K562 (cell line): ENCODE results near the gene FPR1. TPM values are rescaled to one million over a fixed set of nuclear protein-coding genes. Genes with fewer than 3 reads are reported as not detected.
A peak's percentile ranks its signal among the peaks of the same experiment; 100 is the strongest.

ENCODE experiments used
- ATAC-seq: fragments of 200-7000 bp; cut with Tn5 transposase; 3 replicates; pipeline ENCODE4 v1.9.1; 2020; ENCODE audit warnings: moderate library complexity
- BruUV-seq: library from RNA; stranded (reverse); fragments of 400-500 nt; replicated peaks from 2 replicates; lab custom pipeline; 2021; lab: Mats Ljungman, UMichigan
- CTCF ChIA-PET: fragments of 300-600 bp; formaldehyde crosslinking; extraction: SDS; loops from one replicate; lab custom pipeline; 2021; ENCODE audit warnings: low intra/inter-chr PET ratio; lab: Yijun Ruan, JAX
- POLR2A ChIA-PET: fragments of 300-600, 350-650 bp; sonication (Branson Sonifier 250); formaldehyde crosslinking; extraction: SDS; loops from one replicate; lab custom pipeline; 2021; ENCODE audit warnings: antibody characterized with exemption, inconsistent platforms; lab: Yijun Ruan, JAX
- DNase-seq, 4 experiments: peaks; one replicate each; pipeline versions ENCODE4 v3.0.0 to v3.0.0-alpha.2; 2011 to 2018; ENCODE audit warnings: low spot score in 3 of 4, mixed read lengths in 3 of 4; ENCODE audit errors: extremely low read depth in 1 of 4
- FAIRE-seq: peaks from 2 replicates; lab custom pipeline; 2011; peaks lifted over from hg19 to GRCh38; lab: Jason Lieb, UNC
- H2AFZ ChIP-seq: 2 replicates; pipeline ENCODE4 v1.6.0; 2011; ENCODE audit warnings: low read depth, low read length, control low read depth, inconsistent platforms
- H3K27ac ChIP-seq: fragments of 200-600 bp; 3 replicates; pipeline ENCODE4 v1.8.0; 2011; ENCODE audit warnings: low read depth, mild to moderate bottlenecking, control low read depth, inconsistent platforms, low read length, moderate library complexity, mixed read lengths; ENCODE audit errors: extremely low read depth
- H3K27me3 ChIP-seq, 2 experiments: fragments of 300-600 bp in 1 of 2; 2 replicates in 1 of 2; 3 replicates in 1 of 2; pipeline versions ENCODE4 v1.6.0 to v1.8.0; 2011; ENCODE audit warnings: inconsistent platforms in 2 of 2, low read length in 2 of 2, mild to moderate bottlenecking in 1 of 2, mixed read lengths in 1 of 2, moderate library complexity in 1 of 2; ENCODE audit not compliant: control insufficient read depth in 2 of 2, insufficient read depth in 2 of 2
- H3K36me3 ChIP-seq: fragments of 300-600 bp; 3 replicates; pipeline ENCODE4 v1.8.0; 2011; ENCODE audit warnings: mild to moderate bottlenecking, low read length, inconsistent platforms; ENCODE audit not compliant: control insufficient read depth, insufficient read depth
- H3K4me1 ChIP-seq, 2 experiments: fragments of 200-600 bp in 1 of 2; replicated peaks in 1 of 2; 2 replicates in 1 of 2; 3 replicates in 1 of 2; pipeline versions ENCODE4 v1.5.1 to v1.8.0; 2011; ENCODE audit warnings: inconsistent platforms in 2 of 2, low read length in 2 of 2, mild to moderate bottlenecking in 1 of 2, mixed read lengths in 1 of 2, moderate library complexity in 1 of 2; ENCODE audit not compliant: control insufficient read depth in 2 of 2, insufficient read depth in 2 of 2
- H3K4me2 ChIP-seq: 2 replicates; pipeline ENCODE4 v1.6.1; 2011; ENCODE audit warnings: low read length, control low read depth, inconsistent platforms, mixed read lengths; ENCODE audit not compliant: insufficient read depth
- H3K4me3 ChIP-seq: fragments of 200-600 bp; sonication (generic), shearing (Covaris generic); 2 replicates; pipeline ENCODE4 v1.5.1; 2016; ENCODE audit warnings: control low read depth, inconsistent platforms
- H3K79me2 ChIP-seq: fragments of 200-600 bp; 3 replicates; pipeline ENCODE4 v1.8.0; 2011; ENCODE audit warnings: low read length, inconsistent platforms; ENCODE audit not compliant: control insufficient read depth, insufficient read depth
- H3K9ac ChIP-seq, 2 experiments: 2 replicates each; pipeline versions ENCODE4 v1.6.0 to v1.6.1; 2011; ENCODE audit warnings: low read depth in 2 of 2, low read length in 2 of 2, control low read depth in 1 of 2, inconsistent platforms in 1 of 2, mild to moderate bottlenecking in 1 of 2, mixed read lengths in 1 of 2; ENCODE audit not compliant: insufficient read depth in 1 of 2
- H3K9me1 ChIP-seq: one replicate; pipeline ENCODE4 v1.6.0; 2011; ENCODE audit warnings: inconsistent platforms, mild to moderate bottlenecking, low read length, moderate library complexity; ENCODE audit not compliant: control insufficient read depth, insufficient read depth
- H3K9me3 ChIP-seq: replicated peaks from 2 replicates; pipeline ENCODE4 v1.5.1; 2011; ENCODE audit warnings: low read depth, low read length, inconsistent platforms; ENCODE audit not compliant: control insufficient read depth, insufficient read depth
- H4K20me1 ChIP-seq: replicated peaks from 2 replicates; pipeline ENCODE4 v1.6.1; 2011; ENCODE audit warnings: low read length, inconsistent platforms, mixed read lengths; ENCODE audit not compliant: control insufficient read depth, insufficient read depth
- BCL6 ChIP-seq: fragments of 250-450 bp; sonication (Bioruptor Pico); IDR thresholded peaks from 2 replicates; pipeline ENCODE4 v1.4.0; 2020
- CBFA2T2 ChIP-seq: fragments of 450-650 bp; conservative IDR thresholded peaks from 2 replicates; pipeline ENCODE4 v1.6.1; 2017; ENCODE audit warnings: mild to moderate bottlenecking
- ELF4 ChIP-seq: fragments of 450-650 bp; formaldehyde crosslinking; IDR thresholded peaks from 2 replicates; pipeline ENCODE4 v1.4.0; 2022; ENCODE audit warnings: missing genetic modification characterization
- HMGN3 ChIP-seq: IDR thresholded peaks from 2 replicates; pipeline ENCODE4 v1.6.1; 2011; ENCODE audit warnings: borderline replicate concordance, low read depth, mild to moderate bottlenecking, mixed read lengths, low read length; ENCODE audit not compliant: insufficient read length; ENCODE audit errors: extremely low read depth
- KLF16 ChIP-seq: IDR thresholded peaks from 2 replicates; pipeline ENCODE4 v1.6.1; 2016; ENCODE audit warnings: antibody characterized with exemption
- LCOR ChIP-seq: sonication (generic); formaldehyde crosslinking; IDR thresholded peaks from 2 replicates; pipeline ENCODE4 v1.8.0; 2022; ENCODE audit warnings: mild to moderate bottlenecking, missing genetic modification reagents
- NCOA1 ChIP-seq: fragments of 450-650 bp; IDR thresholded peaks from 2 replicates; pipeline ENCODE4 v1.6.1; 2016; ENCODE audit warnings: low read depth
- RBM39 ChIP-seq: fragments of 200-400 bp; formaldehyde crosslinking; optimal IDR thresholded peaks from 2 replicates; pipeline ENCODE3; 2018; ENCODE audit warnings: low read depth, low read length
- SMAD3 ChIP-seq: fragments of 450-650 bp; formaldehyde crosslinking; conservative IDR thresholded peaks from 2 replicates; pipeline ENCODE4 v1.4.0; 2020; ENCODE audit warnings: mild to moderate bottlenecking
- TCF3 ChIP-seq: sonication (generic); formaldehyde crosslinking; IDR thresholded peaks from 2 replicates; pipeline ENCODE4 v1.4.0; 2020; ENCODE audit warnings: mild to moderate bottlenecking, missing genetic modification reagents
- TEAD2 ChIP-seq: fragments of 450-650 bp; IDR thresholded peaks from 2 replicates; pipeline ENCODE4 v1.6.1; 2016; ENCODE audit warnings: missing genetic modification characterization, control low read depth, missing compliant biosample characterization
- ZC3H4 ChIP-seq: sonication (generic); formaldehyde crosslinking; IDR thresholded peaks from 2 replicates; pipeline ENCODE4 v1.9.0; 2021; ENCODE audit warnings: missing genetic modification reagents, borderline replicate concordance
- WGBS: fragments of 100-300 bp; shearing (Covaris generic); methylation state at CpG from one replicate; pipeline ENCODE4 v1.1.6; 2016; ENCODE audit warnings: low coverage, mixed read lengths; ENCODE audit not compliant: insufficient coverage; ENCODE audit errors: missing lambda C conversion rate; 5-methylcytosine and 5-hydroxymethylcytosine counted together
- in situ Hi-C: fragments of 300-500 bp; cut with MboI; formaldehyde crosslinking; loops from 4 replicates; pipeline ENCODE4 v1.15.0; 2018; ENCODE audit warnings: inconsistent platforms, mixed read lengths
- intact Hi-C: fragments of 100-400 bp; cut with micrococcal nuclease; formaldehyde crosslinking; loops from 2 replicates; pipeline ENCODE4 v1.14.2; 2022
- polyA plus RNA-seq, 8 experiments: library from polyadenylated mRNA; depleted of rRNA in 4 of 8; stranded (reverse) in 5 of 8; unstranded in 3 of 8; fragments of >200 nt; fragmentation: Nextera tagmentation in 2 of 8; fragmentation: Illumina TruSeq in 1 of 8; extraction: Ambion mirVana in 2 of 8; extraction: Trizol in 1 of 8; gene quantifications; 2 replicates each; pipeline versions ENCODE4 v1.2.1 to v1.2.3, GENCODE V29; 2011 to 2014; ENCODE audit warnings: inconsistent platforms in 1 of 8, missing spikeins in 1 of 8
- total RNA-seq, 7 experiments: library from RNA; depleted of rRNA in 6 of 7; stranded (reverse); fragments of >200 nt in 6 of 7; fragmentation: Illumina TruSeq in 2 of 7; extraction: Trizol in 2 of 7; gene quantifications; 2 replicates each; pipeline versions ENCODE4 v1.2.1 to v1.2.3, GENCODE V29; 2011 to 2021; ENCODE audit warnings: low replicate concordance in 1 of 7
- TF ChIP-seq, protein P1 (sequence below): fragments of 450-650 bp; IDR thresholded peaks from 2 replicates; pipeline ENCODE4 v1.6.1; 2016
- TF ChIP-seq, protein P2 (sequence below), 2 experiments: fragments of 450-650 bp; conservative IDR thresholded peaks; 2 replicates each; pipeline ENCODE4 v1.6.1; 2017; ENCODE audit warnings: mild to moderate bottlenecking in 2 of 2, moderate library complexity in 2 of 2
- TF ChIP-seq, protein P3 (sequence below), 2 experiments: fragments of 450-650 bp in 1 of 2; IDR thresholded peaks; 2 replicates each; pipeline ENCODE4 v1.6.1; 2011 to 2017; ENCODE audit warnings: low read depth in 2 of 2, antibody characterized with exemption in 1 of 2, borderline replicate concordance in 1 of 2, low read length in 1 of 2, mild to moderate bottlenecking in 1 of 2, mixed read lengths in 1 of 2; ENCODE audit not compliant: control insufficient read depth in 1 of 2

The FPR1 gene
- total and polyA plus RNA-seq, 9 of the 15 experiments (the other 6 are each of a cell fraction or from before 2014, with no cell fraction given), result 0.06 to 0.25 (median 0.14) TPM; not detected in 4

DNA sequence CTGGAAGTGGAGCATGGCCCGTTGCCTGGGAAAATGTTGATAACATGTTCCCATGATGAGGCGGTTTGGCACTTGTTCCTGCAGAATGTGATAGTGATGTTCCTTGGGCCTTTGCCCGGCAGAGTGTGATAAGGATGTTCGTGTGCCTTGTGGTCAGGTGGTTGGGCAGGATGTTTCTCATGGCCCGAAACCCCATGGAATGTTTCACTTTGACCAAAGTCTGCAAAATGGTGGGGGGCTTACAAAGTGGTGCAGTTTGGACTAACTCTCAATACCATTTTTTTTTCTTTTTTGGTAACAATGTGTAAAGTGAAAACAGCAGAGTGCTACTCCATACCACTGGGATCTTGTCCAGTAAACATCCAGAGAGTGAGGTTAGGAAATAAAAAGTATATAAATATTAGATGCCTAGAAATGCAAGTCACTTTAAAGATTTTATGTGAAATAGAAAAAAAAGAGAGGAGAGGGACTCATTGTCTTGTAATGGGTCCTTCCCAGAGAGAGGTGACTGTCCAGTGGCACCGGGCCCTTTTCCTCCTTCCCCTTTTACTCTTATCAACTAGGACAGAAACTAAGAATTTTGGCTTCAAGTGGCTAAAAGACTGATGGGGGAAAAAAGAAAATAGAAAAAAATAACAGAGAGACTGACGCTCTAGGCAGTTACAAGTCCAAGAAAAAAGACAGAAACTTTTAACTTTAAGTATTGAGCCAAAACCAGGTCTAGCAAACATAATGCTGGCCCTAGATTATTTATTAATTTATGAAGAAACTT, 49.0 kb upstream of the FPR1 start:
- Histone ChIP-seq H3K9me1 (no peaks in the 10 kb centered on the region), H3K9me3 (peaks cover 9% of the 10 kb centered on the region), H3K27ac (peak overlapping the region; percentile 97), H3K27me3 (no peaks in the 10 kb centered on the region), H3K4me1 (peaks cover 22 to 77% of the 10 kb centered on the region in 2 experiments), H3K36me3 (0 out of 3 replicates have a peak, but pooled peaks cover 2% of the 10 kb centered on the region), H4K20me1 (no peaks in the 10 kb centered on the region), H3K4me2 (peak overlapping the region; percentile 81), H3K79me2 (peaks cover 27% of the 10 kb centered on the region), H3K4me3 (no peak overlapping the region; the same call in 1 of the 2 replicates), H2AFZ (peak overlapping the region; percentile 69; the same call in 1 of the 2 replicates), H3K9ac (peak overlapping the region in 1 of 2 experiments; percentile 74; a peak in 3 of 4 replicates)
- FAIRE-seq (peak; percentile 96), DNase-seq (peak; percentile 72 to 95 (median 75)), ATAC-seq (peak; percentile 50)
- in situ Hi-C loops, result no loop called here
- 0% methylated on average over 7 of the region's 7 CpGs for WGBS
- ChIA-PET POLR2A (interaction anchor here (0.7 to 1.5 kb wide), 2 partner anchors 15 to 106 kb away, joined by 3 read pairs; no protein-coding TSS in a partner anchor), CTCF (no interaction called here)
- BruUV-seq, result no TSS peak
- intact Hi-C loops, result loop anchor here (2.0 kb wide), 1 partner anchor 16 kb away; no protein-coding TSS in a partner anchor
- TF ChIP-seq, protein P1, sequence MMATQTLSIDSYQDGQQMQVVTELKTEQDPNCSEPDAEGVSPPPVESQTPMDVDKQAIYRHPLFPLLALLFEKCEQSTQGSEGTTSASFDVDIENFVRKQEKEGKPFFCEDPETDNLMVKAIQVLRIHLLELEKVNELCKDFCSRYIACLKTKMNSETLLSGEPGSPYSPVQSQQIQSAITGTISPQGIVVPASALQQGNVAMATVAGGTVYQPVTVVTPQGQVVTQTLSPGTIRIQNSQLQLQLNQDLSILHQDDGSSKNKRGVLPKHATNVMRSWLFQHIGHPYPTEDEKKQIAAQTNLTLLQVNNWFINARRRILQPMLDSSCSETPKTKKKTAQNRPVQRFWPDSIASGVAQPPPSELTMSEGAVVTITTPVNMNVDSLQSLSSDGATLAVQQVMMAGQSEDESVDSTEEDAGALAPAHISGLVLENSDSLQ, result peak; percentile 8; the same call in 1 of the 2 replicates
- TF ChIP-seq LCOR, result peak; percentile 69; the same call in 1 of the 2 replicates
- peak; percentile 97 for TF ChIP-seq CBFA2T2
- peak; percentile 96 for TF ChIP-seq KLF16
- TF ChIP-seq TCF3, result peak; percentile 99
- peak; percentile 97 for TF ChIP-seq ELF4 (CRISPR knock-in tag)
- TF ChIP-seq, protein P2, sequence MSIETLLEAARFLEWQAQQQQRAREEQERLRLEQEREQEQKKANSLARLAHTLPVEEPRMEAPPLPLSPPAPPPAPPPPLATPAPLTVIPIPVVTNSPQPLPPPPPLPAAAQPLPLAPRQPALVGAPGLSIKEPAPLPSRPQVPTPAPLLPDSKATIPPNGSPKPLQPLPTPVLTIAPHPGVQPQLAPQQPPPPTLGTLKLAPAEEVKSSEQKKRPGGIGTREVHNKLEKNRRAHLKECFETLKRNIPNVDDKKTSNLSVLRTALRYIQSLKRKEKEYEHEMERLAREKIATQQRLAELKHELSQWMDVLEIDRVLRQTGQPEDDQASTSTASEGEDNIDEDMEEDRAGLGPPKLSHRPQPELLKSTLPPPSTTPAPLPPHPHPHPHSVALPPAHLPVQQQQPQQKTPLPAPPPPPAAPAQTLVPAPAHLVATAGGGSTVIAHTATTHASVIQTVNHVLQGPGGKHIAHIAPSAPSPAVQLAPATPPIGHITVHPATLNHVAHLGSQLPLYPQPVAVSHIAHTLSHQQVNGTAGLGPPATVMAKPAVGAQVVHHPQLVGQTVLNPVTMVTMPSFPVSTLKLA (conservative IDR thresholded peaks at IDR 0.05), result peak; percentile 55 to 80; a peak in 3 of 4 replicates
- TF ChIP-seq ZC3H4, result no peak
- TF ChIP-seq BCL6 (CRISPR knock-in tag), result peak; percentile 75; the same call in 1 of the 2 replicates
- TF ChIP-seq RBM39, result no peak
- TF ChIP-seq NCOA1, result peak; percentile 88; the same call in 1 of the 2 replicates
- TF ChIP-seq, protein P3, sequence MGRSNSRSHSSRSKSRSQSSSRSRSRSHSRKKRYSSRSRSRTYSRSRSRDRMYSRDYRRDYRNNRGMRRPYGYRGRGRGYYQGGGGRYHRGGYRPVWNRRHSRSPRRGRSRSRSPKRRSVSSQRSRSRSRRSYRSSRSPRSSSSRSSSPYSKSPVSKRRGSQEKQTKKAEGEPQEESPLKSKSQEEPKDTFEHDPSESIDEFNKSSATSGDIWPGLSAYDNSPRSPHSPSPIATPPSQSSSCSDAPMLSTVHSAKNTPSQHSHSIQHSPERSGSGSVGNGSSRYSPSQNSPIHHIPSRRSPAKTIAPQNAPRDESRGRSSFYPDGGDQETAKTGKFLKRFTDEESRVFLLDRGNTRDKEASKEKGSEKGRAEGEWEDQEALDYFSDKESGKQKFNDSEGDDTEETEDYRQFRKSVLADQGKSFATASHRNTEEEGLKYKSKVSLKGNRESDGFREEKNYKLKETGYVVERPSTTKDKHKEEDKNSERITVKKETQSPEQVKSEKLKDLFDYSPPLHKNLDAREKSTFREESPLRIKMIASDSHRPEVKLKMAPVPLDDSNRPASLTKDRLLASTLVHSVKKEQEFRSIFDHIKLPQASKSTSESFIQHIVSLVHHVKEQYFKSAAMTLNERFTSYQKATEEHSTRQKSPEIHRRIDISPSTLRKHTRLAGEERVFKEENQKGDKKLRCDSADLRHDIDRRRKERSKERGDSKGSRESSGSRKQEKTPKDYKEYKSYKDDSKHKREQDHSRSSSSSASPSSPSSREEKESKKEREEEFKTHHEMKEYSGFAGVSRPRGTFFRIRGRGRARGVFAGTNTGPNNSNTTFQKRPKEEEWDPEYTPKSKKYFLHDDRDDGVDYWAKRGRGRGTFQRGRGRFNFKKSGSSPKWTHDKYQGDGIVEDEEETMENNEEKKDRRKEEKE (IDR thresholded peaks at IDR 0.05; ENCODE audit: borderline replicate concordance in 1 of 2, control insufficient read depth in 1 of 2, low read depth in 2 of 2, low read length in 1 of 2), result 0 out of 4 replicates have a peak, but pooled peaks of 1 of the 2 experiments have one; percentile 22
- TF ChIP-seq SMAD3 (CRISPR knock-in tag), result peak; percentile 86
- TF ChIP-seq TEAD2 (tag), result peak; percentile 54; the same call in 1 of the 2 replicates
- TF ChIP-seq HMGN3, result peak; percentile 52
